HCT116 (cell line): ENCODE results near the gene PROSER3. TPM values are rescaled to one million over a fixed set of nuclear protein-coding genes. Genes with fewer than 3 reads are reported as not detected.

Source experiments
- ATAC-seq: fragments of 200-7000 bp; cut with Tn5 transposase; 2 replicates; pipeline ENCODE4 v1.9.1; 2020; ENCODE audit warnings: mild to moderate bottlenecking, moderate library complexity
- BruUV-seq: library from RNA; stranded (reverse); fragments of 400-500 nt; replicated peaks from 2 replicates; lab custom pipeline; 2021; lab: Mats Ljungman, UMichigan
- CTCF ChIA-PET: fragments of 300-600 bp; sonication (Branson Sonifier 250); formaldehyde crosslinking; loops from one replicate; lab custom pipeline; 2021; ENCODE audit warnings: antibody characterized with exemption; lab: Charles Lee
- POLR2A ChIA-PET: fragments of 300-600, 350-600 bp; sonication (Branson Sonifier 250); formaldehyde crosslinking; loops from one replicate; lab custom pipeline; 2021; ENCODE audit warnings: antibody characterized with exemption; lab: Charles Lee
- RAD21 ChIA-PET, 2 experiments: fragments of 300-600 bp; sonication (Branson Sonifier 250); formaldehyde crosslinking; loops; one replicate each; lab custom pipeline; 2023; ENCODE audit warnings: low total read pairs in 2 of 2; ENCODE audit not compliant: uncharacterized antibody in 2 of 2, unreplicated experiment in 2 of 2, low non-redundant PET in 1 of 2; lab: Charles Lee
- DNase-seq: peaks from one replicate; pipeline ENCODE4 v3.0.0-alpha.2; 2010; ENCODE audit warnings: low read depth, low spot score
- H2AFZ ChIP-seq: fragments of 200-600 bp; shearing (Covaris generic), sonication (generic); 2 replicates; pipeline ENCODE4 v1.6.1; 2017; ENCODE audit warnings: low read depth, mixed run types, mixed read lengths, antibody characterized with exemption, low read length; ENCODE audit not compliant: poor library complexity, severe bottlenecking
- H3K27ac ChIP-seq: 2 replicates; pipeline ENCODE4 v1.5.1; 2012; ENCODE audit warnings: low read depth, low read length
- H3K27me3 ChIP-seq: fragments of 200-600 bp; sonication (generic); 2 replicates; pipeline ENCODE4 v1.6.1; 2016; ENCODE audit warnings: mixed run types, low read length, mixed read lengths; ENCODE audit not compliant: insufficient read depth
- H3K36me3 ChIP-seq, 2 experiments: fragments of 200-500 bp in 1 of 2; fragments of 200-600 bp in 1 of 2; sonication (Bioruptor generic) in 1 of 2; sonication (generic) in 1 of 2; 2 replicates each; pipeline versions ENCODE4 v1.5.1 to v1.6.1; 2014 to 2016; ENCODE audit warnings: low read length in 2 of 2, inconsistent platforms in 1 of 2, mixed read lengths in 1 of 2, mixed run types in 1 of 2; ENCODE audit not compliant: insufficient read depth in 2 of 2, control insufficient read depth in 1 of 2
- H3K4me1 ChIP-seq, 2 experiments: fragments of 200-600 bp in 1 of 2; sonication (generic) in 1 of 2; 2 replicates each; pipeline versions ENCODE4 v1.5.1 to v1.6.1; 2012 to 2017; ENCODE audit warnings: low read length in 2 of 2, inconsistent platforms in 1 of 2, mild to moderate bottlenecking in 1 of 2, mixed read lengths in 1 of 2, mixed run types in 1 of 2, moderate library complexity in 1 of 2; ENCODE audit not compliant: insufficient read depth in 2 of 2, control insufficient read depth in 1 of 2
- H3K4me2 ChIP-seq: fragments of 200-600 bp; sonication (generic); 2 replicates; pipeline ENCODE4 v1.6.1; 2017; ENCODE audit warnings: mixed run types, low read length, mixed read lengths
- H3K4me3 ChIP-seq, 2 experiments: fragments of 200-600 bp in 1 of 2; sonication (generic) in 1 of 2; replicated peaks in 1 of 2; 2 replicates each; pipeline ENCODE4 v1.5.1; 2011 to 2016; ENCODE audit warnings: low read length in 2 of 2, control low read depth in 1 of 2, low read depth in 1 of 2, mild to moderate bottlenecking in 1 of 2, mixed read lengths in 1 of 2, mixed run types in 1 of 2
- H3K79me2 ChIP-seq: fragments of 200-600 bp; sonication (generic); 2 replicates; pipeline ENCODE4 v1.6.1; 2017; ENCODE audit warnings: mild to moderate bottlenecking, mixed run types, low read length, moderate library complexity, mixed read lengths; ENCODE audit not compliant: insufficient read depth
- H3K9ac ChIP-seq: fragments of 200-600 bp; sonication (generic); 2 replicates; pipeline ENCODE4 v1.6.1; 2016; ENCODE audit warnings: low read length, mixed read lengths
- H3K9me2 ChIP-seq: fragments of 200-600 bp; sonication (generic), shearing (Covaris generic); 2 replicates; pipeline ENCODE4 v1.6.1; 2017; ENCODE audit warnings: mixed run types, mild to moderate bottlenecking, moderate library complexity; ENCODE audit not compliant: insufficient read depth
- H3K9me3 ChIP-seq, 2 experiments: fragments of 200-500 bp in 1 of 2; fragments of 200-600 bp in 1 of 2; sonication (Bioruptor generic) in 1 of 2; sonication (generic) in 1 of 2; 2 replicates each; pipeline ENCODE4 v1.6.1; 2014 to 2017; ENCODE audit warnings: low read length in 2 of 2, mixed read lengths in 2 of 2, inconsistent platforms in 1 of 2, low read depth in 1 of 2, mild to moderate bottlenecking in 1 of 2, mixed run types in 1 of 2, moderate library complexity in 1 of 2; ENCODE audit not compliant: control insufficient read depth in 1 of 2, insufficient read depth in 1 of 2
- H4K20me1 ChIP-seq: fragments of 200-600 bp; sonication (generic), shearing (Covaris generic); 2 replicates; pipeline ENCODE4 v1.6.1; 2017; ENCODE audit warnings: mixed run types, mild to moderate bottlenecking, moderate library complexity; ENCODE audit not compliant: insufficient read depth
- CBX3 ChIP-seq: IDR thresholded peaks from 2 replicates; pipeline ENCODE4 v1.6.1; 2012; ENCODE audit warnings: low read depth
- EZH2phosphoT487 ChIP-seq: fragments of 200-600 bp; IDR thresholded peaks from 2 replicates; pipeline ENCODE4 v1.6.1; 2018; ENCODE audit warnings: antibody characterized with exemption, borderline replicate concordance
- FOSL1 ChIP-seq: IDR thresholded peaks from 2 replicates; pipeline ENCODE4 v1.6.1; 2012; ENCODE audit warnings: low read depth
- POLR2AphosphoS5 ChIP-seq: IDR thresholded peaks from 2 replicates; pipeline ENCODE4 v1.6.1; 2011; ENCODE audit warnings: mild to moderate bottlenecking, low read depth, low read length, moderate library complexity
- REST ChIP-seq: IDR thresholded peaks from 2 replicates; pipeline ENCODE4 v1.6.1; 2012; ENCODE audit warnings: low read depth
- SIN3A ChIP-seq: IDR thresholded peaks from 2 replicates; pipeline ENCODE4 v1.6.1; 2012; ENCODE audit warnings: low read depth
- SP1 ChIP-seq: IDR thresholded peaks from 2 replicates; pipeline ENCODE4 v1.6.1; 2012; ENCODE audit warnings: low read depth
- YY1 ChIP-seq: IDR thresholded peaks from 2 replicates; pipeline ENCODE4 v1.6.1; 2011; ENCODE audit warnings: low read length, low read depth, moderate library complexity, mild to moderate bottlenecking; ENCODE audit not compliant: insufficient replicate concordance; ENCODE audit errors: extremely low read depth
- ZFX ChIP-seq: fragments of 450-650 bp; IDR thresholded peaks from 2 replicates; pipeline ENCODE4 v1.6.1; 2017
- ZNF274 ChIP-seq: fragments of 200-500 bp; sonication (Bioruptor generic); IDR thresholded peaks from 2 replicates; pipeline ENCODE4 v1.6.1; 2014; ENCODE audit warnings: mild to moderate bottlenecking, low read depth, low read length, inconsistent platforms
- intact Hi-C: fragments of 100-400 bp; cut with micrococcal nuclease; formaldehyde crosslinking; loops from 2 replicates; pipeline ENCODE4 v1.10.0; 2022
- total RNA-seq: library from RNA; stranded (reverse); gene quantifications from one replicate; pipeline ENCODE4 v1.2.1, GENCODE V29; 2021; ENCODE audit not compliant: unreplicated experiment

The PROSER3 gene
- total RNA-seq, 1 experiment from 2014 or later = 42.5 TPM

DNA sequence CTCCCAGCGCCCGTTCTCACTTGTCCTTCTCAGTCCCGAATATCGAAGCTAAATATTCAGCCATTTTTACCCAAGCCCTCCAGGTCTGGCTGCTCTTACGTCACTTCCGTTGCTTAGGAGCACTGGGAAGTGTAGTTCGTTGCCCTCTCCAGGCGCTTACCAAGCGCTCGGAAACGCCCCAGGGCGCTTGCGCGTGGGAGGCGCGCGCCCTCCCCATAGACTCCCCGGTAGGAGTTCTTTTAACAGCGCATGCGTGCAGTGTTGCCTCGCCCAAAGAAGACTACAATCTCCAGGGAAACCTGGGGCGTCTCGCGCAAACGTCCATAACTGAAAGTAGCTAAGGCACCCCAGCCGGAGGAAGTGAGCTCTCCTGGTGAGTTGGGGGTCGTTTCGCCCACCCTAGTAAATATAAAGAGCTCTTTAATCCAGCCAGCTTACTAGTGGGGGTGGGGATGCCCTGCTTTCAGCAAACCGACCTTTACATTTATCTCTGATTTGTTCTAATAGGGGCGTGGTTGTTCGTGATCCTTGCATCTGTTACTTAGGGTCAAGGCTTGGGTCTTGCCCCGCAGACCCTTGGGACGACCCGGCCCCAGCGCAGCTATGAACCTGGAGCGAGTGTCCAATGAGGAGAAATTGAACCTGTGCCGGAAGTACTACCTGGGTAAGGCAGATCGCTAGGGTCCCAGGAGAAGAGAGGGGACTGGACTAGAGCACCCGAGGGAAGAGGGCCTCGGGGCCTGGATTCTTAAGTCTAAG is 12.5 kb upstream of the PROSER3 start, which contains the start of the genes PSENEN and U2AF1L4 (continued):
- TF ChIP-seq SIN3A (0 out of 2 replicates have a peak, but pooled peaks have one; percentile 51), FOSL1 (no peak), YY1 (peak; percentile 85), ZNF274 (no peak)

DNA sequence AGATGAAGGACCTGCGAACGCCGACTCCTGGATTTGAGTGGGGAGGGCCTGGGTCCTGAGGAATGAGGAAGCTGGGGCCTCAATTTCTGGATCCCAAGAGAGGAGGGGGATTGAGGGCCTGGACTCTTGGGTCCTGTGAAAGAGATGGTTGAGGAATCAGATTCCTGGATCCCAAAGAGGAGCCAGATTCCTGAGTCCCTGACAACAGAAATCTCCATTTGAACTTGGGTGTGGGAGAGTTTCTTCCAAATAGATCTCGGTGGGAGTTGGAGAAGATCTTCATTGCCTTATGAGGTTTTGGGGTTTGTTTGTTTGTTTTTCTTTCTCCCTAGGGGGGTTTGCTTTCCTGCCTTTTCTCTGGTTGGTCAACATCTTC is 11.9 kb upstream of the PROSER3 start:
- Histone ChIP-seq H2AFZ (no peak overlapping the region), H3K79me2 (peaks cover 19% of the 10 kb centered on the region), H3K9me3 (no peaks in the 10 kb centered on the region), H3K4me2 (peak overlapping the region; percentile 99), H3K4me3 (peak overlapping the region; percentile 93 to 99), H3K27ac (peak overlapping the region; percentile 78), H3K9me2 (no peaks in the 10 kb centered on the region), H3K4me1 (peaks cover 26 to 30% of the 10 kb centered on the region in 2 experiments), H3K36me3 (no peaks in the 10 kb centered on the region; a peak in 1 of 4 replicates), H3K27me3 (no peaks in the 10 kb centered on the region), H3K9ac (peak overlapping the region; percentile 82), H4K20me1 (no peaks in the 10 kb centered on the region)
- TF ChIP-seq SP1 (no peak), SIN3A (no peak), EZH2phosphoT487 (no peak), REST (no peak), ZFX (no peak), CBX3 (no peak), POLR2AphosphoS5 (no peak)
- RAD21 ChIA-PET = no interaction called here
- no peak for DNase-seq
- no peak for ATAC-seq
- no TSS peak for BruUV-seq
- CTCF ChIA-PET = interaction anchor here (0.9 to 2.2 kb wide), 3 partner anchors 44 to 186 kb away, joined by 3 to 6 read pairs (median 3); no protein-coding TSS in a partner anchor
- POLR2A ChIA-PET = interaction anchor here (0.6 to 1.7 kb wide), 6 partner anchors 11 to 124 kb away, joined by 3 to 7 read pairs (median 4); partner anchors contain the start of gene COX6B1
- intact Hi-C loops = no loop called here
